Neural cell (in vitro differentiated cells): ENCODE data around the gene LRIT3.

ENCODE experiments used
- CTCF ChIP-seq: fragments of 450-650 bp; IDR thresholded peaks from 2 replicates; pipeline ENCODE4 v1.5.1; 2014; ENCODE audit warnings: antibody characterized with exemption, mild to moderate bottlenecking, moderate library complexity; ENCODE audit not compliant: poor library complexity, severe bottlenecking
- EZH2 ChIP-seq: fragments of 200-600, 300-800 bp; shearing (Covaris generic), sonication (generic); IDR thresholded peaks from 2 replicates; pipeline ENCODE4 v1.6.1; 2014; ENCODE audit warnings: antibody characterized with exemption, low read length, borderline replicate concordance, mild to moderate bottlenecking; ENCODE audit not compliant: insufficient read depth, poor library complexity, severe bottlenecking
- POLR2AphosphoS5 ChIP-seq: IDR thresholded peaks from 2 replicates; pipeline ENCODE4 v1.6.1; 2012
- REST ChIP-seq: IDR thresholded peaks from 2 replicates; pipeline ENCODE4 v1.6.1; 2012; ENCODE audit warnings: borderline replicate concordance
- TAF1 ChIP-seq: IDR thresholded peaks from 2 replicates; pipeline ENCODE4 v1.6.1; 2012; ENCODE audit warnings: low read depth

DNA sequence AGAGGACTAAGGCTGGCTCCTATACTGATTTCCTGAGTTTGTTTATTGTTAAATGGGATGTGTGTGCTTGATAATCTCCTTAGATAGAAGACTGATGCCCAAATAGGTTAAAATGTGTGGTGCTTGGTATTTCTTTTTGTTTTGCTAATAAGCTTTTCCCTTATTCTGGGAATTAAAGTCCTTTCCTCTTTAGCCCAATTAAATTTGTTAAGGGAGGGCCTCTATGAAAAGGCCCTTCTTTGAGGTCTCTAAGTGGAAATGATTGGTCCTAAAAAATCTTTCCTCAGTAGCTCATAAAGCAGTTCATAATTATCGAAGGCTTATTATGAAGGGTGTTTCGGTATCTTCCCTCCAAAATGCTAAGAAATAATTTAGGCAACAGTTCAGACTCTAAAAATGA lies 20.2 kb upstream of the LRIT3 start, which contains the start of gene RRH:
- TF ChIP-seq REST (no peak), CTCF (no peak), POLR2AphosphoS5 (no peak), EZH2 (no peak), TAF1 (no peak)
